Measurements from ENCODE around the gene CDKN2C.

DNA sequence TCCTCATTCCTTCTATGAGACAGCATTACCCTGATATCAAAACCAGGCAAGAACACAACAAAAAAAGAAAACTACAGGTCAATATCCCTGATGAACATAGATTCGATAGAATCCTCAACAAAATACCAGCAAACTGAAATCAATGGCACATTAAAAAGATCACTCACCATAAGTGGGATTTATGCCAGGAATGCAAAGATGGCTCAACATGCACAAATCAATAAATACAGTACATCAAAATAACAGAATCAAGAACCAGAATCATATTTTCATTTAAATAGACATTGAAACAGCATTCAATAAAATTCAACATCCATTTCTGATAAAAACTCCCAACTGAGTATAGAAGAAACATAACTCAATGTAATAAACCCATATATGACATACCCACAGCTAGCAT lies 46.5 kb upstream of the CDKN2C start:
- TF ChIP-seq EZH2 (IDR thresholded peaks at IDR 0.05; ENCODE audit: low read length, unreplicated experiment) (no peak), CTCF (conservative IDR thresholded peaks at IDR 0.05; ENCODE audit: low read depth, low read length) (no peak)
